Retinal pigment epithelial cell (primary cell): ENCODE results near the gene MYH9.

Experiments used
- DNase-seq: peaks from one replicate; pipeline ENCODE4 v3.0.0-alpha.2; 2010; ENCODE audit warnings: low read depth
- H3K4me3 ChIP-seq: 2 replicates; pipeline ENCODE4 v1.5.1; 2011; ENCODE audit warnings: mild to moderate bottlenecking, low read length, control low read depth, moderate library complexity
- TF ChIP-seq, protein P1 (sequence below): conservative IDR thresholded peaks from 2 replicates; pipeline ENCODE4 v1.5.1; 2011; ENCODE audit warnings: low read depth, low read length, control low read depth, inconsistent platforms

MYH9 gene

DNA sequence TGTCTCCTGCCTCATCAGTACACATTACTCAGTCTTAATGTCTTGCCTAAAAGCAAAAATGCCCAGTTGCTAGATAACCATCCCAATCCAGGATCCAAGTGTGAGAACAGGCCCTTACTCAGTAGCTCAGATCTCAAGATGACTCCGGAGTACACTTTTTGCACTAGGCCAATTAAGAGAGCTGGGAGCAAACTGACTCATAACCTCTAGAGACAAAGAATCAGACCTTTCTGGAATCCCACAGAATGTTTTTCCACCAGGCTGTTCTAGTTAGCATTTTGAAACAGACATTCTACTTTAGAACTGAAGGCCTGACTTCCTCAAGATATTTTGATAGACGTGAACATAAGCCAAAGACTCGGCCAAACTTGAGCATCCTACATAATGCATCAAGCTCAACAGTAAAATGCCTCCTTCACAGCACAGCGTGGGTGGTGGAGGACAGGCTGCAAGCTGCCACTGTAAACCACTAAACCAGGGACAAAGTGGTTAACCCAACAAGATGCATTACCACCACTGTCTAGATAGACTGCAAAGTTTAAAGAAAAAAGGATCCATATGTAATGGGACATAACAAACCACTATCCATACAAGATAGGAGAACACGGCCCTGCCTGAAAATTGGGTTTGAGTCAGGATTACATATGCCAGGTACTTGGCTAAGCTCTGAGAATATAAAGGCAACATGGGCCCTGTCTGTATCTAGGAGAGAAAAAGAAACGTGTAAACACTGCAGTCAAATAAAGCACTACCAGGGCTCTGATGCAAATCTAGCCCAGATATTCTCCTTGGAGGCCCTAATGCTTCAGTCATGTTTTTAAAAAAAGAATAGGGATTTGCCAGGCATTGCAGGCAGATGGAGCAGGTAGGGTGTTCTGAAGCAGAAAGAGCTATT is 48.3 kb downstream of the MYH9 start:
- TF ChIP-seq, protein P1, sequence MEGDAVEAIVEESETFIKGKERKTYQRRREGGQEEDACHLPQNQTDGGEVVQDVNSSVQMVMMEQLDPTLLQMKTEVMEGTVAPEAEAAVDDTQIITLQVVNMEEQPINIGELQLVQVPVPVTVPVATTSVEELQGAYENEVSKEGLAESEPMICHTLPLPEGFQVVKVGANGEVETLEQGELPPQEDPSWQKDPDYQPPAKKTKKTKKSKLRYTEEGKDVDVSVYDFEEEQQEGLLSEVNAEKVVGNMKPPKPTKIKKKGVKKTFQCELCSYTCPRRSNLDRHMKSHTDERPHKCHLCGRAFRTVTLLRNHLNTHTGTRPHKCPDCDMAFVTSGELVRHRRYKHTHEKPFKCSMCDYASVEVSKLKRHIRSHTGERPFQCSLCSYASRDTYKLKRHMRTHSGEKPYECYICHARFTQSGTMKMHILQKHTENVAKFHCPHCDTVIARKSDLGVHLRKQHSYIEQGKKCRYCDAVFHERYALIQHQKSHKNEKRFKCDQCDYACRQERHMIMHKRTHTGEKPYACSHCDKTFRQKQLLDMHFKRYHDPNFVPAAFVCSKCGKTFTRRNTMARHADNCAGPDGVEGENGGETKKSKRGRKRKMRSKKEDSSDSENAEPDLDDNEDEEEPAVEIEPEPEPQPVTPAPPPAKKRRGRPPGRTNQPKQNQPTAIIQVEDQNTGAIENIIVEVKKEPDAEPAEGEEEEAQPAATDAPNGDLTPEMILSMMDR: no peak
- DNase-seq: no peak
- H3K4me3 ChIP-seq: no peak overlapping the region

DNA sequence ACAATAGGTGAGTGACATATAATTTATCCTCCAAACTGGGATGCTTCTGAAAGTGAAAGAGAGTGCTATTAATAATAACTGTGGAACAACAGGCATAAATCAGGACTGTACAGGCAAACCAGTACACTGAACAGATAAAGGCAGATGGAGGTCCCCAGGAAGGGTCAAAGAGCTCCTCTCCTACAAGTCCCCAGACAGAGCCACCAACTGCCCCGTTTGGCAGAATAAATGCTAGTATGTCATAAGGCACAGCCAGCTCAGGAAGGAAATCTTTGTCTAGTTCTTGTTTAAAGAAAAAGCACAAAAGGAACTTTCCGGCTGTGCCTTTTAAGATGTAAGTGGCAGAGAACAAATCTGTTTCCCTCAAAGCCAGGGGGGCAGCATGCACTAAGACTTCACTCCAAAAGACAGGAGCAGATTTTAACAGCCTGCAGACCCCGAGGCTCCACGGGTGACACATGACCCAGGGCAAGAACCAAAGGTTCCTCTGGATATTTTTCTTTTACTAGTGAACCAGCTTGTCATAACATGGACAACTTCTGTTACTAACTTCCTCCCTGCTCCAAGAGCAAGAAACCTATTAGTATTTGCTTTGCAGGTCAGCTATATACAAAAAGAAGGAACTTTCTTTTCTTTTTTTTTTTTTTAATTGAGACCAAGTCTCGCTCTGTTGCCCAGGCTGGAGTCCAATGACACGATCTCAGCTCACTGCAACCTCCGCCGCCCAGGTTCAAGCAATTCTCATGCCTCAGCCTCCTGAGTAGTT is 50.2 kb downstream of the MYH9 start:
- TF ChIP-seq, protein P1: no peak
- no peak overlapping the region for H3K4me3 ChIP-seq
- DNase-seq: no peak

DNA sequence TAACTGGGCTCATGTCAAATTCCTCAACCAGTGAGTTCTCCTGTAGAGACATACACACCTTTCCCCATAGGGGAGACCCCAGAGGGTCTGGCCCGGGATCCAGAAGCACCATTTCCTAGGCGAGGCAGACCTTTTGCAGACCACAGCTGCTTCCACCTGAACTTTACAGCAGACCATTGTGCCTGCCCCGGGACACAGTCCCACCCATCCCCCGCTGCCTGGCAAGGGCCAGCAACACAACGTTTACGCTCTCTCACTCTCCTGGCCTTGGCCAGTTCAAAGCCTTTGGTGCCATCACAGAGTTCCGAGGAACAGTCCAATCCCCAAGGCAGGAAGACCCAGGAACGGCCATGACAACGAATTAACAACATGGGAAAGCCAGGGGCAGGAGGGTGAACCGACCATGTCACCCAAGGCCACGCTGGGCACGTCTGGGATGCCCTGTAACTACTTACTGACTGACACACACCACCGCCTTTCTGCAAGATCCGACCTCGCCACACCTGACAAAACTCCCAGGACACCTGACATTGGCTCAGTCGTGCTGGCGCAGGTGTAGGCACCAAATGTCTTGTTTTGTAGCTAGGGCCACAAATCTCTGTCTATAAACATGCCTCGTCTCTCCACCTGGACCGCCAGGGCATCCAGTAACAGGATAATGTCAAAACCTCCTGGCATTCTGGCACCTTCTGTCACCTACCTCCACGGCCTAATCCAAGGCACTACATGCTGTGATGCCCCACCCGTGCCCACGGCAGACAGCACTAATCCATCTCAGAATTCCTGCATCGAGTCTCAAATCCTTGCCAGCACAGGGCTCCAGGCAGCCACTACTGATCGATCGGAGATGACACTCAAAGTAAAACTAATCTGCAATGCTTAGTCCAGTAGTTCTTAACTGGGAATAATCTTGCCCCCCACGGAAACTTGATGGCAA is 51.3 kb downstream of the MYH9 start:
- no peak overlapping the region for H3K4me3 ChIP-seq
- no peak for DNase-seq
- TF ChIP-seq, protein P1: no peak

DNA sequence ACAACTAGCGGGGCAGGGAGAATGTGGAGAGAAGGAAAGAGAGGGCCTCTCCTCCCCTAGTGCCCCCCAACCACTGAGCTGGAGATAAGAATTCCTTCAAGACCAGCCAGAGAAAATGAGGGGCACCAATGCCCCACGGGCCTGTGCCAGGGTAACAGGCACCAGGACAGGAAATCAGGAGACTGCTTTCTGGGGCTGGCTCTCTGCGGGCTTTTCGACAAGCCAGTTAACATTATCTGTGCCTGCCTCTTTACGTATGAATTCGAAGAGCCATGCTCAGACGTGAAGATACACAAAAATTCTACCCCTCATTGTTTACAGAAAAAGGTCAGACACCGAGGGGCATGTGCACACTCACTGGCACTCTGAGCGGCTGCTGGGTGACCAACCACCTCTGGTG is 52.1 kb downstream of the MYH9 start:
- H3K4me3 ChIP-seq: no peak overlapping the region
- DNase-seq: no peak

DNA sequence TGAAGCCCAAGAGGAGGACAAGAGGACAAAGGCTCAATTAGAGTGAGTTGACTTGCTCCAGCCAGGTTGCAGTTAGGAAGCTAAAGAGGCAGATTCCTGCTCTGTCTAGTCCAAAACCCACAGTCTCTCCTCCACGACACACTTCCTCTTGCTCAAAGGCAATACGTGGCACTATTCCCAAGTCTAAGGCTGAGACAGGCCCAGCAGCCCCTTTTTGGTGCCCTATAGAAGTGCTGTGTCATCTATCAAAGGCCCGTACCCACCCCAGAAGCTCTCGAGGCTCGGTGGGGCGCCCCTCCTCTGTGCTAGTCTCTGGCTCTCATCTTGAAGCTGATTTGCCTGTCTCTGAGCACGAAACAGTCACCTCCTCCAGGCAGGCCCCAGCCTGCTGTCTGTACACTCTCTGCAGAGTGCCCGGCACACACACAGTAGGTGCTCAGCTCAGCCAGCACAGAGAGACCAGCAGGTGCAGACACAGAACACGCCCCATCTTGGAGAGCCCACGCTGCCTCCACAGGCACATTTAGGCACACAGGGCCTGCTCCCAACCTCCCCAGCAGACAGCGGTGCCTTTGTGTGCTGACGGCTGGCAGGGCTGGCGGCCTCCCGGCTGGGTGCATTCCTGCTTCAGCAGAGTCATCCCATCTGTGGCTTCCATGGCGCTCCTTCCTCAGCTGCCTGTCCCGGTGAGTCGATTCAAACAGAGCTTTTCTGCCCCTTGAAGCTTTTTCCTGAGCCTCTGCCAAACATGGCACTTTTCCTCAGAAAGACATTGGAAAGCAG is 52.8 kb downstream of the MYH9 start:
- TF ChIP-seq, protein P1: no peak
- H3K4me3 ChIP-seq: no peak overlapping the region
- DNase-seq: no peak

More for the DNA sequence above, 52.1 kb downstream of the MYH9 start:
- TF ChIP-seq, protein P1: no peak
